OCI-LY1 (cell line): Measurements from ENCODE around the gene IL5.

Experiments used
- H2AFZ ChIP-seq: fragments of 200-600 bp; sonication (generic), shearing (Covaris generic); 2 replicates; pipeline ENCODE4 v1.6.0; 2014; ENCODE audit warnings: antibody characterized with exemption, mild to moderate bottlenecking, low read length
- H3F3A ChIP-seq: fragments of 200-600 bp; sonication (generic), shearing (Covaris generic); 2 replicates; pipeline ENCODE4 v1.6.0; 2014; ENCODE audit warnings: mild to moderate bottlenecking, antibody characterized with exemption, low read length, moderate library complexity; ENCODE audit not compliant: insufficient read depth
- H3K27ac ChIP-seq: fragments of 200-600 bp; sonication (generic); 2 replicates; pipeline ENCODE4 v1.5.1; 2014; ENCODE audit warnings: low read length, mixed run types, mild to moderate bottlenecking, low read depth; ENCODE audit not compliant: poor library complexity, severe bottlenecking
- H3K27me3 ChIP-seq: fragments of 200-600 bp; sonication (generic); 2 replicates; pipeline ENCODE4 v1.6.0; 2014; ENCODE audit warnings: antibody characterized with exemption, mild to moderate bottlenecking, low read length, moderate library complexity; ENCODE audit not compliant: insufficient read depth
- H3K36me3 ChIP-seq: fragments of 200-600 bp; sonication (generic); 2 replicates; pipeline ENCODE4 v1.6.1; 2014; ENCODE audit warnings: mild to moderate bottlenecking, antibody characterized with exemption, low read length, moderate library complexity, mixed read lengths; ENCODE audit not compliant: insufficient read depth
- H3K4me1 ChIP-seq: fragments of 200-600 bp; sonication (generic); 2 replicates; pipeline ENCODE4 v1.5.1; 2014; ENCODE audit warnings: mild to moderate bottlenecking, low read length, moderate library complexity; ENCODE audit not compliant: insufficient read depth, severe bottlenecking
- H3K4me2 ChIP-seq: fragments of 200-600 bp; sonication (generic), shearing (Covaris generic); 2 replicates; pipeline ENCODE4 v1.6.1; 2014; ENCODE audit warnings: low read length
- H3K4me3 ChIP-seq: fragments of 200-600 bp; sonication (generic); 2 replicates; pipeline ENCODE4 v1.5.1; 2014; ENCODE audit warnings: low read length, low read depth, mild to moderate bottlenecking, mixed read lengths; ENCODE audit not compliant: poor library complexity, severe bottlenecking
- H3K79me2 ChIP-seq: fragments of 200-600 bp; shearing (Covaris generic); 2 replicates; pipeline ENCODE4 v1.6.1; 2016; ENCODE audit warnings: mixed run types, low read length, mixed read lengths; ENCODE audit not compliant: insufficient read depth
- H3K9ac ChIP-seq: fragments of 200-600 bp; sonication (generic), shearing (Covaris generic); 2 replicates; pipeline ENCODE4 v1.6.1; 2014; ENCODE audit warnings: mild to moderate bottlenecking, low read length, mixed read lengths
- H3K9me2 ChIP-seq: fragments of 200-600 bp; sonication (generic), shearing (Covaris generic); 2 replicates; pipeline ENCODE4 v1.6.1; 2014; ENCODE audit warnings: low read depth, mild to moderate bottlenecking, low read length, mixed read lengths
- H3K9me3 ChIP-seq: fragments of 200-600 bp; shearing (Covaris generic); 2 replicates; pipeline ENCODE4 v1.6.1; 2014; ENCODE audit warnings: low read length, mixed read lengths
- H4K20me1 ChIP-seq: fragments of 200-600 bp; sonication (generic), shearing (Covaris generic); 2 replicates; pipeline ENCODE4 v1.6.0; 2016; ENCODE audit warnings: mild to moderate bottlenecking, low read length; ENCODE audit not compliant: insufficient read depth
- EZH2 ChIP-seq: fragments of 200-600 bp; sonication (generic), shearing (Covaris generic); IDR thresholded peaks from 2 replicates; pipeline ENCODE4 v1.8.0; 2017; ENCODE audit warnings: borderline replicate concordance, mixed run types, mild to moderate bottlenecking, antibody characterized with exemption, low read length, moderate library complexity, mixed read lengths
- TF ChIP-seq, protein P1 (sequence below): fragments of 200-600 bp; sonication (generic), shearing (Covaris generic); IDR thresholded peaks from 2 replicates; pipeline ENCODE4 v1.5.1; 2017; ENCODE audit warnings: mild to moderate bottlenecking, antibody characterized with exemption, low read length, moderate library complexity, mixed read lengths

Gene IL5

DNA sequence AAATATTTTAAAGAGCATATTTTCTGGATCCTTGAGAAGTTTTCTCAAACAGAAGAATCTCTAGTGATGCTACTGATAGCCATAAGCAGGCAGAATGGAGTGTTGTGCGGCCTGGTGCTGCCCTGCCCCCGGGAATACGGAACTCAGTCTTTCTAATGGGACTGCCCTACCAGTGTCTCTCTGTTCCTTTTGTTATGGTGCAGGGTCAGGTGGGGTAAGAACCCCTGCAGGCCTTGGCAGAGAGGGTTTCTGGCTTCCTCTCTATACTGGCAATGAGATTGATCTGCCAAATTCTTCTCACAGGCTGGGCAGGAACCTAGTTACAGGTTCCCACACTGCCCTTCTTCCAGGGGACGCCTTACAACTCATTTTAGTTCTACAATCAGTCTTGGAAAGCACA, 2.6 kb downstream of the IL5 start:
- no peaks in the 10 kb centered on the region for H4K20me1 ChIP-seq
- no peak for TF ChIP-seq EZH2
- TF ChIP-seq, protein P1, sequence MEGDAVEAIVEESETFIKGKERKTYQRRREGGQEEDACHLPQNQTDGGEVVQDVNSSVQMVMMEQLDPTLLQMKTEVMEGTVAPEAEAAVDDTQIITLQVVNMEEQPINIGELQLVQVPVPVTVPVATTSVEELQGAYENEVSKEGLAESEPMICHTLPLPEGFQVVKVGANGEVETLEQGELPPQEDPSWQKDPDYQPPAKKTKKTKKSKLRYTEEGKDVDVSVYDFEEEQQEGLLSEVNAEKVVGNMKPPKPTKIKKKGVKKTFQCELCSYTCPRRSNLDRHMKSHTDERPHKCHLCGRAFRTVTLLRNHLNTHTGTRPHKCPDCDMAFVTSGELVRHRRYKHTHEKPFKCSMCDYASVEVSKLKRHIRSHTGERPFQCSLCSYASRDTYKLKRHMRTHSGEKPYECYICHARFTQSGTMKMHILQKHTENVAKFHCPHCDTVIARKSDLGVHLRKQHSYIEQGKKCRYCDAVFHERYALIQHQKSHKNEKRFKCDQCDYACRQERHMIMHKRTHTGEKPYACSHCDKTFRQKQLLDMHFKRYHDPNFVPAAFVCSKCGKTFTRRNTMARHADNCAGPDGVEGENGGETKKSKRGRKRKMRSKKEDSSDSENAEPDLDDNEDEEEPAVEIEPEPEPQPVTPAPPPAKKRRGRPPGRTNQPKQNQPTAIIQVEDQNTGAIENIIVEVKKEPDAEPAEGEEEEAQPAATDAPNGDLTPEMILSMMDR = no peak
- no peaks in the 10 kb centered on the region for H3K79me2 ChIP-seq
- no peaks in the 10 kb centered on the region for H3K9me3 ChIP-seq
- no peak overlapping the region for H3K4me3 ChIP-seq
- H3F3A ChIP-seq = no peaks in the 10 kb centered on the region
- no peaks in the 10 kb centered on the region for H3K27me3 ChIP-seq
- no peak overlapping the region for H3K9ac ChIP-seq
- H3K4me2 ChIP-seq = no peak overlapping the region
- H3K27ac ChIP-seq = no peak overlapping the region
- H2AFZ ChIP-seq = no peak overlapping the region
- no peaks in the 10 kb centered on the region for H3K4me1 ChIP-seq
- H3K9me2 ChIP-seq = no peaks in the 10 kb centered on the region
- H3K36me3 ChIP-seq = no peaks in the 10 kb centered on the region

DNA sequence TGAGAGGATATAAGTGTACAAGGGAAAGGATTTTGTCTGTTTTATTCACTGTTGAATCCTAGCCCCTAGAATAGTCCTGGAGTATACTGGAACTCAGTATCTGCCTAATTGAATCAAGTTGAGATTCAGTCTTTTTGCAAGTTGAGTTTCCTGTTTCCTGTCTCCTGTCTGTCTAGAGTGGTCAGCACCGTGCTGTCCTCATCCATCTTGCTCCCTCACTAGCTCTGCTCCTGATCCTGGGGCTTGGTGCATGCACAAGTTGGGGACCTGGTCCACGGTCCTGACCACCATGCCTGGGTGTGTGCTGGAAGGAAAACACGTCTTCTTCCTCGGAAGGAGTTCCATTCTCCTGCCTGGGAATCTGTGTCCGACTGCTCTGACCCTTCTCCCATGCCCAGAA, 3.2 kb downstream of the IL5 start:
- no peaks in the 10 kb centered on the region for H3K27me3 ChIP-seq
- no peak overlapping the region for H3K4me3 ChIP-seq
- no peaks in the 10 kb centered on the region for H4K20me1 ChIP-seq
- no peak overlapping the region for H3K27ac ChIP-seq
- no peaks in the 10 kb centered on the region for H3K36me3 ChIP-seq
- TF ChIP-seq EZH2 = no peak
- TF ChIP-seq, protein P1 = no peak
- no peak overlapping the region for H2AFZ ChIP-seq
- H3F3A ChIP-seq = no peaks in the 10 kb centered on the region
- no peaks in the 10 kb centered on the region for H3K4me1 ChIP-seq
- no peaks in the 10 kb centered on the region for H3K9me3 ChIP-seq
- H3K79me2 ChIP-seq = no peaks in the 10 kb centered on the region
- H3K4me2 ChIP-seq = no peak overlapping the region
- H3K9ac ChIP-seq = no peak overlapping the region
- no peaks in the 10 kb centered on the region for H3K9me2 ChIP-seq

DNA sequence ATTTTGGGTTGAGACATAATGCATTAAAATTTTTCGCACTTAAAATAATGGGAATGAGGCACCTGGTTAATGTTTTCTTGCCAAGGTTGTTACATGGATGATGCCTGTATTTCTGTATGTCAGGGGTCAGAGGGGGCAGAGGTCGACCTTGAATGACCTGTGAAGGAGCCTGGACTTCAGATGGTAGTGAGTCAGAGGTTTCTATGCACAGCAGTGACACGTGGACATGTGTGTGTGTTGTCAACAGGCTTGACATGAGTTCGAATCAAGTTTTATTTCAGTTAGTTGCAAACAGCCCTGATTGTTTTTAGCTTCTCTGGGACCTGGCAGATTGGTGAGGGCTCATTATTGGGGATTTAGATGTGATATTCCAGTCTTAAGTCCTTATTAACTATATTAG, 3.6 kb downstream of the IL5 start:
- H3K9me3 ChIP-seq = no peaks in the 10 kb centered on the region

More for the DNA sequence above, 3.6 kb downstream of the IL5 start:
- no peak overlapping the region for H3K4me2 ChIP-seq
- no peaks in the 10 kb centered on the region for H3K79me2 ChIP-seq
- no peak overlapping the region for H2AFZ ChIP-seq
- no peak for TF ChIP-seq EZH2
- TF ChIP-seq, protein P1 = no peak
- H3K4me3 ChIP-seq = no peak overlapping the region
- no peak overlapping the region for H3K27ac ChIP-seq
- no peaks in the 10 kb centered on the region for H3K36me3 ChIP-seq
- H3K9me2 ChIP-seq = no peaks in the 10 kb centered on the region
- H3K27me3 ChIP-seq = no peaks in the 10 kb centered on the region
- H3F3A ChIP-seq = no peaks in the 10 kb centered on the region
- no peaks in the 10 kb centered on the region for H3K4me1 ChIP-seq
- no peaks in the 10 kb centered on the region for H4K20me1 ChIP-seq
- H3K9ac ChIP-seq = no peak overlapping the region
